H1 (cell line): ENCODE measurements around the gene FNDC10. TPM values are rescaled to one million over a fixed set of nuclear protein-coding genes. Genes with fewer than 3 reads are reported as not detected.

ENCODE experiments used
- CTCF ChIA-PET: fragments of 300-600 bp; sonication (Branson Sonifier 250); formaldehyde crosslinking; loops from one replicate; lab custom pipeline; 2021; ENCODE audit not compliant: partially characterized antibody; lab: Charles Lee
- POLR2A ChIA-PET: fragments of 300-600 bp; sonication (Branson Sonifier 250); formaldehyde crosslinking; loops from one replicate; lab custom pipeline; 2021; ENCODE audit warnings: inconsistent platforms; ENCODE audit not compliant: partially characterized antibody; lab: Charles Lee
- DNase-seq, 2 experiments: peaks; one replicate each; pipeline versions ENCODE4 v3.0.0 to v3.0.0-alpha.2; 2010 to 2022; ENCODE audit warnings: low spot score in 2 of 2, low read depth in 1 of 2, mixed read lengths in 1 of 2
- FAIRE-seq: peaks from 2 replicates; lab custom pipeline; 2011; peaks lifted over from hg19 to GRCh38; lab: Jason Lieb, UNC
- H2AFZ ChIP-seq: 2 replicates; pipeline ENCODE4 v1.8.1; 2012; ENCODE audit warnings: low read length, inconsistent platforms
- H2AK5ac ChIP-seq: 2 replicates; pipeline ENCODE4 v1.6.1; 2013; ENCODE audit warnings: low read depth, low read length
- H2BK120ac ChIP-seq: replicated peaks from 2 replicates; pipeline ENCODE3; 2013; ENCODE audit warnings: low read depth, low read length, inconsistent platforms
- H2BK12ac ChIP-seq: 2 replicates; pipeline ENCODE4 v1.6.1; 2013; ENCODE audit warnings: low read depth, low read length
- H2BK15ac ChIP-seq: 2 replicates; pipeline ENCODE4 v1.6.1; 2013; ENCODE audit warnings: low read length
- H2BK20ac ChIP-seq: 2 replicates; pipeline ENCODE4 v1.6.1; 2013; ENCODE audit warnings: low read length
- H2BK5ac ChIP-seq: 2 replicates; pipeline ENCODE4 v1.6.1; 2013; ENCODE audit warnings: low read depth, low read length
- H3K14ac ChIP-seq: 2 replicates; pipeline ENCODE4 v1.6.1; 2013; ENCODE audit warnings: inconsistent platforms; ENCODE audit not compliant: insufficient read length
- H3K18ac ChIP-seq: 2 replicates; pipeline ENCODE4 v1.6.1; 2013; ENCODE audit warnings: low read length; ENCODE audit errors: extremely low read depth
- H3K23ac ChIP-seq: 2 replicates; pipeline ENCODE4 v1.6.1; 2013; ENCODE audit warnings: inconsistent platforms; ENCODE audit not compliant: insufficient read length
- H3K23me2 ChIP-seq: 2 replicates; pipeline ENCODE4 v1.6.1; 2013; ENCODE audit warnings: low read depth, low read length
- H3K27ac ChIP-seq: 2 replicates; pipeline ENCODE4 v1.6.1; 2011; ENCODE audit warnings: low read depth, low read length, inconsistent platforms
- H3K27me3 ChIP-seq, 4 experiments: replicated peaks in 1 of 4; 1 replicate in 1 of 4; 2 replicates in 3 of 4; pipeline versions ENCODE4 v1.6.1 to v1.8.1; 2011 to 2013; ENCODE audit warnings: low read length in 3 of 4, mild to moderate bottlenecking in 3 of 4, inconsistent platforms in 2 of 4, mixed read lengths in 2 of 4, moderate library complexity in 1 of 4; ENCODE audit not compliant: control insufficient read depth in 3 of 4, insufficient read depth in 3 of 4; ENCODE audit errors: extremely low read depth in 1 of 4
- H3K36me3 ChIP-seq, 4 experiments: 2 replicates each; pipeline versions ENCODE4 v1.6.1 to v1.8.1; 2011 to 2013; ENCODE audit warnings: mild to moderate bottlenecking in 4 of 4, low read length in 3 of 4, moderate library complexity in 2 of 4, control low read depth in 1 of 4, inconsistent platforms in 1 of 4; ENCODE audit not compliant: insufficient read depth in 4 of 4, control insufficient read depth in 2 of 4
- H3K4ac ChIP-seq: replicated peaks from 2 replicates; pipeline ENCODE3; 2013; ENCODE audit warnings: low read length, low read depth, mixed read lengths, inconsistent platforms; ENCODE audit not compliant: insufficient read length
- H3K4me1 ChIP-seq, 4 experiments: replicated peaks in 1 of 4; 1 replicate in 1 of 4; 2 replicates in 3 of 4; pipeline versions ENCODE4 v1.6.1 to v1.8.1; 2011 to 2013; ENCODE audit warnings: low read length in 3 of 4, inconsistent platforms in 2 of 4, mixed read lengths in 1 of 4; ENCODE audit not compliant: insufficient read depth in 4 of 4, control insufficient read depth in 3 of 4
- H3K4me2 ChIP-seq, 2 experiments: 2 replicates each; pipeline versions ENCODE4 v1.6.1 to v1.8.1; 2011 to 2013; ENCODE audit warnings: low read depth in 2 of 2, low read length in 2 of 2, control low read depth in 1 of 2, inconsistent platforms in 1 of 2, mild to moderate bottlenecking in 1 of 2; ENCODE audit not compliant: insufficient read depth in 1 of 2
- H3K4me3 ChIP-seq, 4 experiments: fragments of 200-600, 300-600 bp in 1 of 4; sonication (generic), shearing (Covaris generic), sonication (Bioruptor Twin) in 1 of 4; 2 replicates each; pipeline versions ENCODE4 v1.5.1 to v1.8.1; 2011 to 2016; ENCODE audit warnings: low read length in 4 of 4, low read depth in 3 of 4, control low read depth in 2 of 4, inconsistent platforms in 2 of 4, mild to moderate bottlenecking in 2 of 4, mixed read lengths in 1 of 4, moderate library complexity in 1 of 4; ENCODE audit not compliant: insufficient read depth in 2 of 4; ENCODE audit errors: extremely low read depth in 1 of 4
- H3K56ac ChIP-seq: replicated peaks from 2 replicates; pipeline ENCODE3; 2013; ENCODE audit warnings: low read depth, mild to moderate bottlenecking, mixed read lengths, low read length, inconsistent platforms; ENCODE audit not compliant: insufficient read length
- H3K79me1 ChIP-seq: 2 replicates; pipeline ENCODE4 v1.6.1; 2013; ENCODE audit warnings: low read depth, low read length, control low read depth
- H3K79me2 ChIP-seq, 2 experiments: 2 replicates each; pipeline versions ENCODE4 v1.6.1 to v1.8.1; 2012 to 2013; ENCODE audit warnings: low read length in 2 of 2, mild to moderate bottlenecking in 2 of 2, inconsistent platforms in 1 of 2; ENCODE audit not compliant: insufficient read depth in 2 of 2, control insufficient read depth in 1 of 2
- H3K9ac ChIP-seq, 4 experiments: replicated peaks in 1 of 4; 1 replicate in 1 of 4; 2 replicates in 3 of 4; pipeline versions ENCODE4 v1.6.1 to v1.8.1; 2011 to 2013; ENCODE audit warnings: low read depth in 3 of 4, low read length in 3 of 4, control low read depth in 2 of 4, mild to moderate bottlenecking in 2 of 4, moderate library complexity in 2 of 4, inconsistent platforms in 1 of 4; ENCODE audit errors: extremely low read depth in 1 of 4
- H3K9me3 ChIP-seq, 2 experiments: 2 replicates each; pipeline versions ENCODE4 v1.6.1 to v1.8.1; 2012 to 2013; ENCODE audit warnings: mild to moderate bottlenecking in 2 of 2, moderate library complexity in 2 of 2, control low read depth in 1 of 2, inconsistent platforms in 1 of 2, low read depth in 1 of 2, low read length in 1 of 2, mixed read lengths in 1 of 2; ENCODE audit not compliant: insufficient read depth in 2 of 2
- H4K20me1 ChIP-seq, 2 experiments: replicated peaks in 1 of 2; 2 replicates each; pipeline versions ENCODE3 to v1.8.1; 2011 to 2013; ENCODE audit warnings: inconsistent platforms in 2 of 2, low read length in 2 of 2, mild to moderate bottlenecking in 1 of 2; ENCODE audit not compliant: insufficient read depth in 2 of 2, control insufficient read depth in 1 of 2
- H4K5ac ChIP-seq: 2 replicates; pipeline ENCODE4 v1.6.1; 2013; ENCODE audit warnings: low read length, low read depth, mixed read lengths, inconsistent platforms; ENCODE audit not compliant: insufficient read length
- H4K8ac ChIP-seq: 2 replicates; pipeline ENCODE4 v1.8.0; 2013; ENCODE audit warnings: mild to moderate bottlenecking, moderate library complexity, low read length, inconsistent platforms; ENCODE audit not compliant: insufficient read depth; ENCODE audit errors: extremely low read depth
- H4K91ac ChIP-seq: replicated peaks from 2 replicates; pipeline ENCODE3; 2013; ENCODE audit warnings: low read length, mixed read lengths, inconsistent platforms; ENCODE audit not compliant: insufficient read length
- CHD2 ChIP-seq: IDR thresholded peaks from 2 replicates; pipeline ENCODE4 v1.6.1; 2012; ENCODE audit warnings: low read length, improper control_type of control experiment
- EGR1 ChIP-seq: IDR thresholded peaks from 2 replicates; pipeline ENCODE4 v1.6.1; 2011; ENCODE audit warnings: low read depth, low read length, borderline replicate concordance
- FOSL1 ChIP-seq: IDR thresholded peaks from 2 replicates; pipeline ENCODE4 v1.6.1; 2011; ENCODE audit warnings: mild to moderate bottlenecking, low read depth, low read length, moderate library complexity; ENCODE audit not compliant: insufficient read depth
- GABPA ChIP-seq: IDR thresholded peaks from 2 replicates; pipeline ENCODE4 v1.6.1; 2011; ENCODE audit warnings: mild to moderate bottlenecking, low read length, moderate library complexity, borderline replicate concordance; ENCODE audit not compliant: insufficient read depth
- HDAC6 ChIP-seq: IDR thresholded peaks from one replicate; pipeline ENCODE4 v1.7.1; 2012; ENCODE audit warnings: low read depth, mild to moderate bottlenecking, inconsistent platforms, low read length, moderate library complexity
- MAX ChIP-seq: IDR thresholded peaks from 2 replicates; pipeline ENCODE4 v1.6.1; 2012; ENCODE audit warnings: inconsistent platforms
- NANOG ChIP-seq: IDR thresholded peaks from 2 replicates; pipeline ENCODE4 v1.6.1; 2011; ENCODE audit warnings: low read length, low read depth, mild to moderate bottlenecking, inconsistent platforms; ENCODE audit not compliant: insufficient read depth, poor library complexity, severe bottlenecking
- POLR2A ChIP-seq, 2 experiments: IDR thresholded peaks; 1 replicate in 1 of 2; 2 replicates in 1 of 2; pipeline ENCODE4 v1.6.1; 2011; ENCODE audit warnings: low read depth in 2 of 2, low read length in 2 of 2, mild to moderate bottlenecking in 2 of 2; ENCODE audit errors: control extremely low read depth in 1 of 2
- SIN3A ChIP-seq, 2 experiments: IDR thresholded peaks in 1 of 2; conservative IDR thresholded peaks in 1 of 2; 2 replicates each; pipeline ENCODE4 v1.6.1; 2011 to 2012; ENCODE audit warnings: low read length in 2 of 2, improper control_type of control experiment in 1 of 2, low read depth in 1 of 2, mild to moderate bottlenecking in 1 of 2
- SP2 ChIP-seq: IDR thresholded peaks from 2 replicates; pipeline ENCODE4 v1.6.1; 2012; ENCODE audit warnings: mild to moderate bottlenecking, low read length, inconsistent platforms
- TBP ChIP-seq: IDR thresholded peaks from 2 replicates; pipeline ENCODE4 v1.6.1; 2011; ENCODE audit warnings: low read depth, low read length, improper control_type of control experiment
- YY1 ChIP-seq: IDR thresholded peaks from 2 replicates; pipeline ENCODE4 v1.6.1; 2011; ENCODE audit warnings: low read depth, mild to moderate bottlenecking, low read length
- WGBS, 2 experiments: shearing (Covaris generic) in 1 of 2; methylation state at CpG; one replicate each; pipeline versions ENCODE4 v1.1.6 to v1.1.7; 2013 to 2015; ENCODE audit warnings: low lambda C conversion rate in 2 of 2, mixed read lengths in 2 of 2, inconsistent platforms in 1 of 2, low coverage in 1 of 2, missing lambda C conversion rate in 1 of 2; ENCODE audit not compliant: insufficient replicate concordance in 2 of 2, insufficient coverage in 1 of 2, insufficient read length in 1 of 2; ENCODE audit errors: extremely low coverage in 1 of 2, missing lambda C conversion rate in 1 of 2; 5-methylcytosine and 5-hydroxymethylcytosine counted together
- polyA plus RNA-seq, 7 experiments: library from polyadenylated mRNA; depleted of rRNA in 3 of 7; stranded (reverse) in 5 of 7; unstranded in 2 of 7; fragments of >200 nt in 5 of 7; fragments of 200-250 nt in 2 of 7; gene quantifications; 1 replicate in 5 of 7; 2 replicates in 1 of 7; 4 replicates in 1 of 7; pipeline versions ENCODE4 v1.2.1 to v1.2.3, GENCODE V29; 2011 to 2013; ENCODE audit warnings: missing spikeins in 2 of 7, mixed read lengths in 2 of 7
- total RNA-seq: library from RNA; stranded (reverse); fragmentation: NEBNext Ultra II Directional; extraction: Animal tissue kit (Norgen Biotek cat#: 25700); gene quantifications from 2 replicates; pipeline ENCODE4 v1.2.1, GENCODE V29; 2021

The FNDC10 gene
- total and polyA plus RNA-seq, 2 of the 8 experiments (the other 6 are each of a cell fraction or from before 2014, with no cell fraction given): 19.0 to 21.8 TPM

GRCh38 chr1:1593834-1594601 lies 5.9 kb downstream of the FNDC10 start:
- H3K9ac ChIP-seq: no peak overlapping the region

More at GRCh38 chr1:1593834-1594601, 5.9 kb downstream of the FNDC10 start:
- CTCF ChIA-PET: interaction anchor here (0.6 to 1.8 kb wide), 3 partner anchors 20 to 76 kb away, joined by 3 to 6 read pairs (median 3); no protein-coding TSS in a partner anchor
- no peaks in the 10 kb centered on the region for H3K79me1 ChIP-seq
- H3K4me1 ChIP-seq: peaks cover 0 to 18% (median 13%) of the 10 kb centered on the region in 4 experiments; a peak in 6 of 7 replicates
- no peak overlapping the region for H2BK5ac ChIP-seq
- no peak overlapping the region; the same call in 1 of the 2 replicates for H4K8ac ChIP-seq
- TF ChIP-seq SP2: no peak
- no peak for TF ChIP-seq YY1
- TF ChIP-seq TBP: no peak
- TF ChIP-seq GABPA: no peak
- no peak for TF ChIP-seq POLR2A (IDR thresholded peaks at IDR 0.05; ENCODE audit: control extremely low read depth in 1 of 2, low read depth in 2 of 2, low read length in 2 of 2)
- no peak for TF ChIP-seq HDAC6
- TF ChIP-seq NANOG: no peak
- no peak for TF ChIP-seq MAX
- no peak for TF ChIP-seq FOSL1
- no peak for TF ChIP-seq SIN3A (conservative IDR thresholded peaks at IDR 0.05 in 1 of 2, IDR thresholded peaks at IDR 0.05 in 1 of 2; ENCODE audit: low read depth in 1 of 2, low read length in 2 of 2)
- no peak for TF ChIP-seq EGR1
- TF ChIP-seq CHD2: no peak
- POLR2A ChIA-PET: interaction anchor here (0.6 kb wide), 1 partner anchor 246 kb away, joined by 4 read pairs; no protein-coding TSS in a partner anchor
- H3K56ac ChIP-seq: no peak overlapping the region
- H2BK20ac ChIP-seq: no peak overlapping the region
- 0 out of 2 replicates have a peak overlapping the region, but pooled peaks have one; percentile 17 for H2BK12ac ChIP-seq
- no peak overlapping the region for H2BK15ac ChIP-seq
- H3K23ac ChIP-seq: no peak overlapping the region
- no peak overlapping the region for H3K27ac ChIP-seq
- peak overlapping the region; percentile 75; the same call in 1 of the 2 replicates for H2AK5ac ChIP-seq
- H3K4me2 ChIP-seq: no peak overlapping the region
- H3K23me2 ChIP-seq: peaks cover 2% of the 10 kb centered on the region; the same call in 1 of the 2 replicates
- H3K4me3 ChIP-seq: no peak overlapping the region
- H3K79me2 ChIP-seq: no peaks in the 10 kb centered on the region
- H2AFZ ChIP-seq: no peak overlapping the region
- no peak overlapping the region for H2BK120ac ChIP-seq
- no peak for DNase-seq
- no peak overlapping the region for H4K91ac ChIP-seq
- no peak for FAIRE-seq
- H3K36me3 ChIP-seq: no peaks in the 10 kb centered on the region
- no peak overlapping the region for H4K5ac ChIP-seq
- H3K4ac ChIP-seq: no peak overlapping the region
- WGBS, 2 experiments: 89% methylated on average over 24 of the region's 24 CpGs; no CpG with 5 or more reads in 1 of the 2 experiments
- no peak overlapping the region for H3K18ac ChIP-seq
- no peaks in the 10 kb centered on the region for H3K9me3 ChIP-seq
- H3K14ac ChIP-seq: no peak overlapping the region
- H4K20me1 ChIP-seq: peaks cover 2 to 6% of the 10 kb centered on the region in 2 experiments
- peaks cover under 1 to 15% (median 14%) of the 10 kb centered on the region in 4 experiments for H3K27me3 ChIP-seq
